ENCODE results near the gene PERM1.
A peak's percentile ranks its signal among the peaks of the same experiment; 100 is the strongest.
"Not testable (repeated sequence)": the region's sequence is repeated elsewhere in the genome, so short reads cannot be mapped to it uniquely, and the experiment has no call there.

The PERM1 gene

GRCh38 chr1:979744-980072 lies 2.2 kb downstream of the PERM1 start:
- no peak overlapping the region for H3K4me3 ChIP-seq (ENCODE audit: severe bottlenecking)
- TF ChIP-seq CTCF (IDR thresholded peaks at IDR 0.05; ENCODE audit: poor library complexity, severe bottlenecking), result no peak
- peaks cover 5% of the 10 kb centered on the region for H3K27me3 ChIP-seq (ENCODE audit: insufficient read depth, poor library complexity, severe bottlenecking)
- no peak for ATAC-seq (ENCODE audit: low read depth)
- H3K27ac ChIP-seq (ENCODE audit: poor library complexity, severe bottlenecking), result no peak overlapping the region
- no peaks in the 10 kb centered on the region for H3K36me3 ChIP-seq (ENCODE audit: low read depth)
- no peaks in the 10 kb centered on the region for H3K4me1 ChIP-seq (ENCODE audit: insufficient read depth, poor library complexity, severe bottlenecking)
- DNase-seq (ENCODE audit: low spot score), result no peak
- no peaks in the 10 kb centered on the region for H3K9me3 ChIP-seq (ENCODE audit: severe bottlenecking)

- H3K4me3 ChIP-seq (ENCODE audit: severe bottlenecking), result no peak overlapping the region
- no peak for ATAC-seq (ENCODE audit: low read depth)
Observed at GRCh38 chr1:978835-979743, 2.8 kb downstream of the PERM1 start.

GRCh38 chr1:978069-978834 lies 3.6 kb downstream of the PERM1 start:
- H3K4me3 ChIP-seq (ENCODE audit: severe bottlenecking), result no peak overlapping the region
- no peaks in the 10 kb centered on the region for H3K4me1 ChIP-seq (ENCODE audit: insufficient read depth, poor library complexity, severe bottlenecking)
- no peaks in the 10 kb centered on the region for H3K9me3 ChIP-seq (ENCODE audit: severe bottlenecking)
- H3K27ac ChIP-seq (ENCODE audit: poor library complexity, severe bottlenecking), result no peak overlapping the region
- ATAC-seq (ENCODE audit: low read depth) (no peak), DNase-seq (ENCODE audit: low spot score) (no peak)
- TF ChIP-seq CTCF (IDR thresholded peaks at IDR 0.05; ENCODE audit: poor library complexity, severe bottlenecking), result no peak
- no peaks in the 10 kb centered on the region for H3K36me3 ChIP-seq (ENCODE audit: low read depth)
- H3K27me3 ChIP-seq (ENCODE audit: insufficient read depth, poor library complexity, severe bottlenecking), result peaks cover under 1% of the 10 kb centered on the region

More at GRCh38 chr1:978835-979743, 2.8 kb downstream of the PERM1 start:
- Histone ChIP-seq H3K27me3 (ENCODE audit: insufficient read depth, poor library complexity, severe bottlenecking) (peaks cover 5% of the 10 kb centered on the region), H3K4me1 (ENCODE audit: insufficient read depth, poor library complexity, severe bottlenecking) (no peaks in the 10 kb centered on the region), H3K9me3 (ENCODE audit: severe bottlenecking) (no peaks in the 10 kb centered on the region), H3K36me3 (ENCODE audit: low read depth) (no peaks in the 10 kb centered on the region), H3K27ac (ENCODE audit: poor library complexity, severe bottlenecking) (no peak overlapping the region)
- no peak for TF ChIP-seq CTCF (IDR thresholded peaks at IDR 0.05; ENCODE audit: poor library complexity, severe bottlenecking)
- DNase-seq (ENCODE audit: low spot score), result no peak

- ATAC-seq (ENCODE audit: low read depth); H3K4me1 ChIP-seq (ENCODE audit: insufficient read depth, poor library complexity, severe bottlenecking); H3K9me3 ChIP-seq (ENCODE audit: severe bottlenecking); H3K27ac ChIP-seq (ENCODE audit: poor library complexity, severe bottlenecking); DNase-seq (ENCODE audit: low spot score); H3K27me3 ChIP-seq (ENCODE audit: insufficient read depth, poor library complexity, severe bottlenecking); H3K36me3 ChIP-seq (ENCODE audit: low read depth); H3K4me3 ChIP-seq (ENCODE audit: severe bottlenecking): not testable (repeated sequence)
Observed at GRCh38 chr1:976791-977190, 5.1 kb downstream of the PERM1 start.

GRCh38 chr1:975896-976683 lies 5.8 kb downstream of the PERM1 start:
- DNase-seq (ENCODE audit: low spot score), result no peak
- peak; percentile 86 for ATAC-seq (ENCODE audit: low read depth)
- Histone ChIP-seq H3K4me3 (ENCODE audit: severe bottlenecking) (peak overlapping the region; percentile 29), H3K27ac (ENCODE audit: poor library complexity, severe bottlenecking) (peak overlapping the region; percentile 52), H3K27me3 (ENCODE audit: insufficient read depth, poor library complexity, severe bottlenecking) (no peaks in the 10 kb centered on the region), H3K4me1 (ENCODE audit: insufficient read depth, poor library complexity, severe bottlenecking) (no peaks in the 10 kb centered on the region), H3K9me3 (ENCODE audit: severe bottlenecking) (no peaks in the 10 kb centered on the region), H3K36me3 (ENCODE audit: low read depth) (no peaks in the 10 kb centered on the region)
- TF ChIP-seq CTCF (IDR thresholded peaks at IDR 0.05; ENCODE audit: poor library complexity, severe bottlenecking), result peak; percentile 79

All from RWPE2 (cell line).